ENCODE results near the gene AGMO.
"Not testable (repeated sequence)": the region's sequence is repeated elsewhere in the genome, so short reads cannot be mapped to it uniquely, and the experiment has no call there.

DNA sequence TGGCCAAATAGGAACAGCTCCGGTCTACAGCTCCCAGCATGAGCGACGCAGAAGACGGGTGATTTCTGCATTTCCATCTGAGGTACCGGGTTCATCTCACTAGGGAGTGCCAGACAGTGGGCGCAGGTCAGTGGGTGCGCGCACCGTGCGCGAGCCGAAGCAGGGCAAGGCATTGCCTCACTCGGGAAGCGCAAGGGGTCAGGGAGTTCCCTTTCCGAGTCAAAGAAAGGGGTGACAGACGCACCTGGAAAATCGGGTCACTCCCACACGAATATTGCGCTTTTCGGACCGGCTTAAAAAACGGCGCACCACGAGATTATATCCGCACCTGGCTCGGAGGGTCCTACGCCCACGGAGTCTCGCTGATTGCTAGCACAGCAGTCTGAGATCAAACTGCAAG is 14.5 kb downstream of the AGMO start:
- not testable (repeated sequence) for TF ChIP-seq POLR2AphosphoS5 (IDR thresholded peaks at IDR 0.05; ENCODE audit: low read depth); EZH2phosphoT487 (IDR thresholded peaks at IDR 0.05; ENCODE audit: unreplicated experiment); EZH2 (IDR thresholded peaks at IDR 0.05; ENCODE audit: low read depth, unreplicated experiment); JUNB (IDR thresholded peaks at IDR 0.05; ENCODE audit: unreplicated experiment); CREB1 (CRISPR knock-in tag; IDR thresholded peaks at IDR 0.05; ENCODE audit: low read depth)
- TF ChIP-seq, protein P1, sequence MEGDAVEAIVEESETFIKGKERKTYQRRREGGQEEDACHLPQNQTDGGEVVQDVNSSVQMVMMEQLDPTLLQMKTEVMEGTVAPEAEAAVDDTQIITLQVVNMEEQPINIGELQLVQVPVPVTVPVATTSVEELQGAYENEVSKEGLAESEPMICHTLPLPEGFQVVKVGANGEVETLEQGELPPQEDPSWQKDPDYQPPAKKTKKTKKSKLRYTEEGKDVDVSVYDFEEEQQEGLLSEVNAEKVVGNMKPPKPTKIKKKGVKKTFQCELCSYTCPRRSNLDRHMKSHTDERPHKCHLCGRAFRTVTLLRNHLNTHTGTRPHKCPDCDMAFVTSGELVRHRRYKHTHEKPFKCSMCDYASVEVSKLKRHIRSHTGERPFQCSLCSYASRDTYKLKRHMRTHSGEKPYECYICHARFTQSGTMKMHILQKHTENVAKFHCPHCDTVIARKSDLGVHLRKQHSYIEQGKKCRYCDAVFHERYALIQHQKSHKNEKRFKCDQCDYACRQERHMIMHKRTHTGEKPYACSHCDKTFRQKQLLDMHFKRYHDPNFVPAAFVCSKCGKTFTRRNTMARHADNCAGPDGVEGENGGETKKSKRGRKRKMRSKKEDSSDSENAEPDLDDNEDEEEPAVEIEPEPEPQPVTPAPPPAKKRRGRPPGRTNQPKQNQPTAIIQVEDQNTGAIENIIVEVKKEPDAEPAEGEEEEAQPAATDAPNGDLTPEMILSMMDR (conservative IDR thresholded peaks at IDR 0.05; ENCODE audit: low read depth in 2 of 2): not testable (repeated sequence)
- TF ChIP-seq, protein P2, sequence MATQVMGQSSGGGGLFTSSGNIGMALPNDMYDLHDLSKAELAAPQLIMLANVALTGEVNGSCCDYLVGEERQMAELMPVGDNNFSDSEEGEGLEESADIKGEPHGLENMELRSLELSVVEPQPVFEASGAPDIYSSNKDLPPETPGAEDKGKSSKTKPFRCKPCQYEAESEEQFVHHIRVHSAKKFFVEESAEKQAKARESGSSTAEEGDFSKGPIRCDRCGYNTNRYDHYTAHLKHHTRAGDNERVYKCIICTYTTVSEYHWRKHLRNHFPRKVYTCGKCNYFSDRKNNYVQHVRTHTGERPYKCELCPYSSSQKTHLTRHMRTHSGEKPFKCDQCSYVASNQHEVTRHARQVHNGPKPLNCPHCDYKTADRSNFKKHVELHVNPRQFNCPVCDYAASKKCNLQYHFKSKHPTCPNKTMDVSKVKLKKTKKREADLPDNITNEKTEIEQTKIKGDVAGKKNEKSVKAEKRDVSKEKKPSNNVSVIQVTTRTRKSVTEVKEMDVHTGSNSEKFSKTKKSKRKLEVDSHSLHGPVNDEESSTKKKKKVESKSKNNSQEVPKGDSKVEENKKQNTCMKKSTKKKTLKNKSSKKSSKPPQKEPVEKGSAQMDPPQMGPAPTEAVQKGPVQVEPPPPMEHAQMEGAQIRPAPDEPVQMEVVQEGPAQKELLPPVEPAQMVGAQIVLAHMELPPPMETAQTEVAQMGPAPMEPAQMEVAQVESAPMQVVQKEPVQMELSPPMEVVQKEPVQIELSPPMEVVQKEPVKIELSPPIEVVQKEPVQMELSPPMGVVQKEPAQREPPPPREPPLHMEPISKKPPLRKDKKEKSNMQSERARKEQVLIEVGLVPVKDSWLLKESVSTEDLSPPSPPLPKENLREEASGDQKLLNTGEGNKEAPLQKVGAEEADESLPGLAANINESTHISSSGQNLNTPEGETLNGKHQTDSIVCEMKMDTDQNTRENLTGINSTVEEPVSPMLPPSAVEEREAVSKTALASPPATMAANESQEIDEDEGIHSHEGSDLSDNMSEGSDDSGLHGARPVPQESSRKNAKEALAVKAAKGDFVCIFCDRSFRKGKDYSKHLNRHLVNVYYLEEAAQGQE (IDR thresholded peaks at IDR 0.05; ENCODE audit: unreplicated experiment): not testable (repeated sequence)
